Right lobe of liver (tissue), 6 donors: ENCODE measurements around the gene SNPH. TPM values are rescaled to one million over a fixed set of nuclear protein-coding genes. Genes with fewer than 3 reads are reported as not detected.
"Not testable (repeated sequence)": the region's sequence is repeated elsewhere in the genome, so short reads cannot be mapped to it uniquely, and the experiment has no call there.

Experiments
- ATAC-seq, 4 donors: fragments of 200-7000 bp; cut with Tn5 transposase; one replicate each; pipeline ENCODE4 v1.9.1; 2020; ENCODE audit warnings: mild to moderate bottlenecking in 4 of 4, moderate library complexity in 4 of 4
- DNase-seq, 3 donors: peaks; one replicate each; pipeline ENCODE4 v3.0.0-alpha.2; 2020
- H3K27ac ChIP-seq, 3 donors: fragments of 200-600 bp; one replicate each; pipeline ENCODE4 v1.8.0; 2022
- H3K27me3 ChIP-seq, 2 donors: fragments of 200-600 bp; one replicate each; pipeline ENCODE4 v1.8.0; 2022
- H3K36me3 ChIP-seq, 4 donors: fragments of 200-600 bp; sonication (generic) in 1 of 4; one replicate each; pipeline versions ENCODE4 v1.5.1 to v1.8.0; 2017 to 2022; ENCODE audit warnings: control low read depth in 1 of 4
- H3K4me1 ChIP-seq, 4 donors: fragments of 200-600 bp; sonication (generic) in 1 of 4; one replicate each; pipeline versions ENCODE4 v1.5.1 to v1.8.0; 2017 to 2022; ENCODE audit warnings: control low read depth in 1 of 4
- H3K4me3 ChIP-seq, 3 donors: fragments of 200-600 bp; one replicate each; pipeline ENCODE4 v1.8.0; 2022
- H3K9me3 ChIP-seq, 4 donors: fragments of 200-600 bp; sonication (generic) in 1 of 4; one replicate each; pipeline versions ENCODE4 v1.5.1 to v1.8.0; 2017 to 2022; ENCODE audit warnings: control low read depth in 1 of 4
- POLR2A ChIP-seq: fragments of 450-650 bp; IDR thresholded peaks from one replicate; pipeline ENCODE4 v1.6.1; 2017; ENCODE audit warnings: antibody characterized with exemption, mild to moderate bottlenecking
- WGBS: methylation state at CpG from one replicate; pipeline ENCODE4 v1.1.6; 2018; ENCODE audit warnings: low coverage, low lambda C conversion rate; ENCODE audit not compliant: insufficient coverage; ENCODE audit errors: missing lambda C conversion rate; 5-methylcytosine and 5-hydroxymethylcytosine counted together
- intact Hi-C, 2 donors: fragments of 100-400 bp; cut with DNase I; formaldehyde crosslinking; loops; one replicate each; pipeline versions ENCODE4 v1.11.2 to v1.14.1; 2022
- total RNA-seq, 6 experiments: library from RNA; depleted of rRNA in 2 of 6; stranded (reverse); fragments of >200 nt in 2 of 6; fragmentation: NEBNext Ultra II Directional in 3 of 6; extraction: Animal tissue kit (Norgen Biotek cat#: 25700) in 3 of 6; gene quantifications; one replicate each; pipeline versions ENCODE4 v1.1.0 to v1.2.4, GENCODE V29; 2016 to 2023
- TF ChIP-seq, protein P1 (sequence below), 4 donors: fragments of 200-600 bp in 3 of 4; fragments of 450-650 bp in 1 of 4; IDR thresholded peaks; one replicate each; pipeline versions ENCODE4 v1.5.1 to v1.8.0; 2016 to 2022; ENCODE audit warnings: antibody characterized with exemption in 4 of 4, mild to moderate bottlenecking in 2 of 4
- donor health status: DM: no; HTN: yes; CAD: no.
- donor health status: DM: no; HTN: no; CAD: no.
- donor health status: DM: no; HTN: no; CAD: no.
- donor health status: DM: no; HTN: yes; CAD: no.
- donor health status: DM: no; HTN: yes; CAD: no.

SNPH gene
- total RNA-seq, 6 experiments from 2014 or later, result 0.11 to 0.61 (median 0.12) TPM

DNA sequence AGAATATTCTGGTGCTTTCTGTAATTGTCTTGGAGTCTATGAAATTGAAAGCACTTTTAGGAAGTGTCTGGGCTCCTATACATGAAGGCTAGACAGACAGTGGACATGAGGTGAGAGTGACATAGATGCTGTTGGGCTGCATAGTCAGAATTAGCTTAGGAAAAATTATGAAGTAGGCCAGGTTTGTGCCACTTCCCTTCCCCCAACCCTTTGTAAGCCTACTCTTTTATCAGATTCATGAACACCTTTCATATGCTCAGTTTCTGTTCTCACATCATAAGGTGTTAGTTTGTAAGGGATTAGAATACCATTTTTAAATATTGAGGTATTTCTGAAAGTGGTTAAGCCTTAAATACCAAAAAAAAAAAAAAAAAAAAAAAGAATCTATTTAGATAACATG lies 18.4 kb upstream of the SNPH start:
- Histone ChIP-seq H3K36me3 (no peaks in the 10 kb centered on the region), H3K9me3 (no peaks in the 10 kb centered on the region), H3K4me1 (no peaks in the 10 kb centered on the region), H3K4me3 (no peak overlapping the region), H3K27ac (no peak overlapping the region), H3K27me3 (no peaks in the 10 kb centered on the region)
- DNase-seq, result no peak
- no peak for ATAC-seq
- intact Hi-C loops, result no loop called here
- no peak for TF ChIP-seq POLR2A
- TF ChIP-seq, protein P1, sequence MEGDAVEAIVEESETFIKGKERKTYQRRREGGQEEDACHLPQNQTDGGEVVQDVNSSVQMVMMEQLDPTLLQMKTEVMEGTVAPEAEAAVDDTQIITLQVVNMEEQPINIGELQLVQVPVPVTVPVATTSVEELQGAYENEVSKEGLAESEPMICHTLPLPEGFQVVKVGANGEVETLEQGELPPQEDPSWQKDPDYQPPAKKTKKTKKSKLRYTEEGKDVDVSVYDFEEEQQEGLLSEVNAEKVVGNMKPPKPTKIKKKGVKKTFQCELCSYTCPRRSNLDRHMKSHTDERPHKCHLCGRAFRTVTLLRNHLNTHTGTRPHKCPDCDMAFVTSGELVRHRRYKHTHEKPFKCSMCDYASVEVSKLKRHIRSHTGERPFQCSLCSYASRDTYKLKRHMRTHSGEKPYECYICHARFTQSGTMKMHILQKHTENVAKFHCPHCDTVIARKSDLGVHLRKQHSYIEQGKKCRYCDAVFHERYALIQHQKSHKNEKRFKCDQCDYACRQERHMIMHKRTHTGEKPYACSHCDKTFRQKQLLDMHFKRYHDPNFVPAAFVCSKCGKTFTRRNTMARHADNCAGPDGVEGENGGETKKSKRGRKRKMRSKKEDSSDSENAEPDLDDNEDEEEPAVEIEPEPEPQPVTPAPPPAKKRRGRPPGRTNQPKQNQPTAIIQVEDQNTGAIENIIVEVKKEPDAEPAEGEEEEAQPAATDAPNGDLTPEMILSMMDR (IDR thresholded peaks at IDR 0.05), result no peak

DNA sequence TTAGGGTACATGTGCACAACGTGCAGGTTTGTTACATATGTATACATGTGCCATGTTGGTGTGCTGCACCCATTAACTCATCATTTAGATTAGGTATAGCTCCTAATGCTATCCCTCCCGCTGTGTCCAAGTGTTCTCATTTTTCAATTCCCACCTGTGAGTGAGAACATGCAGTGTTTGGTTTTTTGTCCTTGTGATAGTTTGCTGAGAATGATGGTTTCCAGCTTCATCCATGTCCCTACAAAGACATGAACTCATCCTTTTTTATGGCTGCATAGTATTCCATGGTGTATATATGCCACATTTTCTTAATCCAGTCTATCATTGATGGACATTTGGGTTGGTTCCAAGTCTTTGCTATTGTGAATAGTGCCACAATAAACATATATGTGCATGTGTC lies 15.8 kb upstream of the SNPH start:
- 75% methylated on average over 2 of the region's 2 CpGs for WGBS
- intact Hi-C loops, result not testable (repeated sequence)

DNA sequence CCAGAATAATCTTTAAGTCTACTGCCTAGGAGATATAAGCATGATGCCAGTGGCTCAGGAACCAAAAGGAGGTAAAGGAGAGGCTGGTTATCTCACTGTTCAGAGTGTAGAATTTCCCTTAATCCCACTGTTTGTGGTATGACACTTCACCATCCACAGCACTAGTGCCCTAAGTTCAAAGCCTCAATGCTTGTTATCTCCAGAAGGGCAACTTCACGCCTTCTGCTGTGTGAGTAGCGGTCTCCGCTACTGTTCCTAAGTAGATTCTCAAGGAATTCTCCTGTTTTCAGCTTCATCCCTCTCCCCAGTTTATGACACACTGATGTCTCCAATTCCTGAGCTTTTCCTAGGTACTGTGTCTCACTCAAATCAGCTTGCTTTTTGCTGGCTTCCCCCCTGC lies 13.7 kb upstream of the SNPH start:
- no peaks in the 10 kb centered on the region for H3K36me3 ChIP-seq
- no peak overlapping the region for H3K4me3 ChIP-seq
- intact Hi-C loops, result no loop called here
- no peaks in the 10 kb centered on the region for H3K9me3 ChIP-seq
- 39% methylated on average over 2 of the region's 3 CpGs for WGBS
- no peak for DNase-seq
- H3K27me3 ChIP-seq, result no peaks in the 10 kb centered on the region
- TF ChIP-seq, protein P1 (IDR thresholded peaks at IDR 0.05), result no peak
- no peak for TF ChIP-seq POLR2A
- no peak overlapping the region for H3K27ac ChIP-seq
- no peak for ATAC-seq
- H3K4me1 ChIP-seq, result no peaks in the 10 kb centered on the region

More for the DNA sequence above, 15.8 kb upstream of the SNPH start:
- not testable (repeated sequence) for ATAC-seq, H3K27ac ChIP-seq, H3K4me3 ChIP-seq, H3K27me3 ChIP-seq, H3K36me3 ChIP-seq, H3K4me1 ChIP-seq, DNase-seq, H3K9me3 ChIP-seq

DNA sequence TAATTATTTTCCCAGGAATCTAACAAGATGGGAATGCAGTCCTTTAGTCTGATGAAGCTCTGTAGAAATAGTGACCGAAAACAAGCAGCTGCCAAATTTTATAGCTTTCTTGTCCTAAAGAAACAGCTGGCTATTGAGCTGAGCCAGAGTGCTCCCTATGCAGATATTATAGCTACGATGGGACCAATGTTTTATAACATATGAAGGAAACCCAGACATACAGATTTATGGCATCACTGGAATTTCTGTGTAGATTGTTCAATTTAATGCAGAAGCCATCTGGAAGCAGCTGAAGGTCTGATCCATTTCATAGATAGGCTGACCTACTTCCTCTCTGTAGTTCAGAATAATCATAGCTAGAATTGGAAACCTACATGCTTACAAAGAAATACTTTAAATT lies 11.8 kb upstream of the SNPH start:
- Histone ChIP-seq H3K4me3 (no peak overlapping the region), H3K27ac (no peak overlapping the region), H3K9me3 (no peaks in the 10 kb centered on the region), H3K36me3 (no peaks in the 10 kb centered on the region), H3K27me3 (no peaks in the 10 kb centered on the region), H3K4me1 (no peaks in the 10 kb centered on the region)
- DNase-seq (no peak), ATAC-seq (no peak)
- WGBS, result 79% methylated on average over 2 of the region's 2 CpGs
- intact Hi-C loops, result no loop called here
- no peak for TF ChIP-seq POLR2A

DNA sequence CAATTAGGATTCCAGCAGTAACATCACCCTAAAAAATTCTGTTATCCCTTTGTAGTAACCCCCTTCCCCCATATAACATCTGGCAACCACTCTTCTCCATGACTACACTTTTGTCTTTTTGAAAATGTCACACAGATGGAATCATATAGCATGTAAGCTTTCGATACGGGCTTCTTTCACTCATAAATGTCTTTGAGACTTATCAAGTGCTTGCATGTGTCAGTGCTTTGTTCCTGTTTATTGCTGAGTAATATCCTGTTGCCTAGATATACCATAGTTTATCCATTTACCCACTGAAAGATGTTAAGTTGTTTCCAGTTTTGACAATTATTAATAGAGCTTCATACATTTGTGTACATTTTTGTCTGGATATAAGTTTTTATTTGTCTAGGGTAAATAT lies 10.4 kb upstream of the SNPH start:
- no peaks in the 10 kb centered on the region for H3K4me1 ChIP-seq
- 54% methylated on average over 2 of the region's 2 CpGs for WGBS
- no peaks in the 10 kb centered on the region for H3K36me3 ChIP-seq
- intact Hi-C loops, result no loop called here
- DNase-seq (no peak), ATAC-seq (no peak)
- H3K27me3 ChIP-seq, result no peaks in the 10 kb centered on the region
- no peaks in the 10 kb centered on the region for H3K9me3 ChIP-seq
- no peak overlapping the region for H3K27ac ChIP-seq
- no peak overlapping the region for H3K4me3 ChIP-seq
- TF ChIP-seq, protein P1 (IDR thresholded peaks at IDR 0.05), result no peak
- TF ChIP-seq POLR2A, result no peak

DNA sequence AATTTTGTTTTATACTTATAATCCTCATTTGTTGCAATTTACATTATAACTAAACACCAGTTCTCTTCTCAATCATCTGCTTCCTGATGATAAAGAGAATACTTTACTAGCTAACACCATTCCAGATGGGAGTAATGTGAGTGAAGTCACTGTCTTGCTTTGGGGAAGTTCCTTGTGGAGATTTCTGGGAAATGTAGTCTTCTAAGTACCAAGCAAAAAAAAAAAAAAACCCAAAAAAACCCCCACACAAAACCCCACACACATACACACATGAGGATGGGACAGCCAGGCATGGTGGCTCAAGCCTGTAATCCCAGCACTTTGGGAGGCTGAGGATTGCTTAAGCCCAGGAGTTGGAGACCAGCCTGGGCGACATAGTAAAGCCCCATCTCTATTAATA lies 2.2 kb upstream of the SNPH start:
- Histone ChIP-seq H3K4me3 (no peak overlapping the region), H3K9me3 (no peaks in the 10 kb centered on the region), H3K27ac (no peak overlapping the region), H3K36me3 (no peaks in the 10 kb centered on the region), H3K27me3 (no peaks in the 10 kb centered on the region), H3K4me1 (peaks cover 0 to 5% (median 0%) of the 10 kb centered on the region in 4 donors)
- intact Hi-C loops, result no loop called here
- TF ChIP-seq, protein P1 (IDR thresholded peaks at IDR 0.05), result no peak
- TF ChIP-seq POLR2A, result no peak
- no peak for DNase-seq
- WGBS, result 57% methylated on average over 1 of the region's 1 CpG
- ATAC-seq, result no peak
